GM12873 (cell line): ENCODE results near the gene CNNM3.

Source experiments
- TF ChIP-seq, protein P1 (sequence below): IDR thresholded peaks from 2 replicates; pipeline ENCODE4 v1.5.1; 2012; ENCODE audit warnings: low read depth, mild to moderate bottlenecking, moderate library complexity, low read length, control low read depth; ENCODE audit not compliant: insufficient read depth; ENCODE audit errors: missing control alignments

CNNM3 gene

DNA sequence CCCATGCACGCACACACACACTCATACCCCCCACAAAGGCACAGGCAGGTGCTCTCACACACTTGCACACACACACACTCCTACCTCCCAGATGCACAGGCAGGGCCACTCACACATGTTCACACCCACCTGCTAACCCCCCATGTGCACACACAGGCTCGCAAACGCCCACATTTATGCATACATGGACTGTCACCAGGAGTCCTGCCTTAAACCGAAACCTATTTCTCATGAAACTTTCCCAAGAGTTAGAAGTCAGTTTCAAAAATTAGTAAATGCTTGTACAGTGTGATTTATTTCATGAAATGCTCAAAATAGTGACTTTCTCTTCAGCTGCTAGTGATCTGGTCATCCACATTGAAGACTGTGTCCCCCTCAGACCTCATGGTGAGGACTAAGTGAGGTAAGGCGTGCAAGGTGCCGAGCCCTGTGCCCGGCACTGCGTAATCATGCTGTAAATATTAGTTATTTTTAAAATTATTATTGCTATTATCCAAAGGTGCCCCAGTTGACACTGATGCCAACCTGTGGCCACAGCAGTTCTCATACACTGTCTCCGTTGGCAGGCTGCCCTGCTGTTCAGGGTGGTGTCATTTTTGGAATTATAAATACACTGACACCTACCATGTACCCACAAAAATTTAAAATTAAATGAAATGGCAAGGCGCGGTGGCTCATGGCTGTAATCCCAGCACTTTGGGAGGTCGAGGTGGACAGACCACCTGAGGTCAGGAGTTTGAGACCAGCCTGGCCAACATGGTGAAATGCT lies 43.0 kb upstream of the CNNM3 start:
- TF ChIP-seq, protein P1, sequence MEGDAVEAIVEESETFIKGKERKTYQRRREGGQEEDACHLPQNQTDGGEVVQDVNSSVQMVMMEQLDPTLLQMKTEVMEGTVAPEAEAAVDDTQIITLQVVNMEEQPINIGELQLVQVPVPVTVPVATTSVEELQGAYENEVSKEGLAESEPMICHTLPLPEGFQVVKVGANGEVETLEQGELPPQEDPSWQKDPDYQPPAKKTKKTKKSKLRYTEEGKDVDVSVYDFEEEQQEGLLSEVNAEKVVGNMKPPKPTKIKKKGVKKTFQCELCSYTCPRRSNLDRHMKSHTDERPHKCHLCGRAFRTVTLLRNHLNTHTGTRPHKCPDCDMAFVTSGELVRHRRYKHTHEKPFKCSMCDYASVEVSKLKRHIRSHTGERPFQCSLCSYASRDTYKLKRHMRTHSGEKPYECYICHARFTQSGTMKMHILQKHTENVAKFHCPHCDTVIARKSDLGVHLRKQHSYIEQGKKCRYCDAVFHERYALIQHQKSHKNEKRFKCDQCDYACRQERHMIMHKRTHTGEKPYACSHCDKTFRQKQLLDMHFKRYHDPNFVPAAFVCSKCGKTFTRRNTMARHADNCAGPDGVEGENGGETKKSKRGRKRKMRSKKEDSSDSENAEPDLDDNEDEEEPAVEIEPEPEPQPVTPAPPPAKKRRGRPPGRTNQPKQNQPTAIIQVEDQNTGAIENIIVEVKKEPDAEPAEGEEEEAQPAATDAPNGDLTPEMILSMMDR = no peak

DNA sequence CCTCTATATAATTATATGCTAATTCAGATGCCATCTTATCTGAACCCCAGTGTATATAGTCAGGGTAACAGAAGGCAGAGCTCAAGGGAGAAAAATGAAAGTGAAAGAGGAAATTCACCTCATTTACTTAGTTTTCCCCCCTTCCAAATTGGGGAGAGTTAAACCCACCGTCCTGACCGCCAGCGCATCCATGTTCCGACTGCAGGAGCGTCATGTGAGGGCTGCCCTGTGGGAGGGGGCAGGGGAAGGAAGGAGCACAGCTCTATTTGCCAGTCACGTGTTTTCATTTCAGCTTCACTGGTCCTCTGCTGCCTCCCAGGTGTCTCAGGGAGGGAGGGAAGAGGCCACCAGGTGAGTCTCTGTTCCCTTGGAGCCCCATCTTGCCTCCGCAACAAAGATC lies 42.1 kb upstream of the CNNM3 start:
- TF ChIP-seq, protein P1 = no peak

DNA sequence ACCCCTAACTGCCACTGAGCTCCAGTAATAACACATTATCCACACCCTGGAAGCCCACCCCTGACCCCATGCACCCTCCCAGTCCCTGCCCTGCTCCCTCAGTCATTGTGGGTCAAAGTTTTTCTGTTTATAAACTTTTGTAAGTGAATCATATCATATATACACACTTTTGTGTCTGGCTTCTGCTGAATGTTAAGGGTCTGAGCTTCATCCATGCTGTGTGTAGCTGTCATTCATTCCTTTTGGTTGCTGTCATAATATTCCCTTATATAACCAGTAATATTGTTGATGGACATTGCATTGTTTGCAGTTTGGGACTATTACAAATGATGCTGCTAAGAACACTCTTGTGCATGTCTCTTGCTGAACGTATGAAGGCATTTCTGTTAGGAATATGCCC lies 40.9 kb upstream of the CNNM3 start:
- TF ChIP-seq, protein P1 = no peak

DNA sequence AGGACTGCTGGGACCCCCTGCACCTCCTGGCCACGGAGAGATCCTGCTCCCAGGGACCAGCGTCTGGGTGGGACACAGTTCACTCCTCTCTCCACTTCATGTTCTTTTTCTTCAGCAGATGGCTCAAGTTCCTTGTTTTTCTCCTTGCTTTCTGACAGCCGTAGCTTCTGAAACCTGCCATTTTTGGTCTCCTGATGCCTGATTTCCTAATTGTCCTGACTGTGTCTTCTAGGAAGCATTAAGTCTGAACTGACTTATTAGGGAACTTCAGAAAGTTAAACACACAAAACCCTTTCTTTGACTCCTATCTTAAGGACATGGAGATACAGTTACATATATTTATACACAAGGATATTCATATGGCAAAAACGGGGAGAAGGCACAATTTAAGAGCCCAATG lies 32.7 kb upstream of the CNNM3 start:
- TF ChIP-seq, protein P1 = no peak

DNA sequence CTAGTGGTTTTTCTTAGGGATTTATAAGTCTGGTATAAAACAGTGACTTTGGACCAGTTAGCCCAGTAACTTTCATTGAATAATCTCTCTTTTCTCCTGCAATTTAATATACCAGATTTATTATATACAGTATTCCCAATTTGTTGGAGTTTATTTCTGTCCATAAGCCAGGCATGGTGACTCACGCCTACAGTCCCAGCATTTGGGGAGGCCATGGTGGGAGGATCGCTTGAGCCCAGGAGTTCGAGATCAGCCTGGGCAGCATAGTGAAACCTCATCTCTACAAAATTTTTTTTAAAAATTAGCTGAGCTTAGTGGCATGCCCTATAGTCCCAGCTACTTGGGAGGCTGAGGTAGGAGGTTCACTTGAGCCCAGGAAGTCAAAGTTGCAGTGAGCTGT lies 28.7 kb upstream of the CNNM3 start:
- TF ChIP-seq, protein P1 = no peak

DNA sequence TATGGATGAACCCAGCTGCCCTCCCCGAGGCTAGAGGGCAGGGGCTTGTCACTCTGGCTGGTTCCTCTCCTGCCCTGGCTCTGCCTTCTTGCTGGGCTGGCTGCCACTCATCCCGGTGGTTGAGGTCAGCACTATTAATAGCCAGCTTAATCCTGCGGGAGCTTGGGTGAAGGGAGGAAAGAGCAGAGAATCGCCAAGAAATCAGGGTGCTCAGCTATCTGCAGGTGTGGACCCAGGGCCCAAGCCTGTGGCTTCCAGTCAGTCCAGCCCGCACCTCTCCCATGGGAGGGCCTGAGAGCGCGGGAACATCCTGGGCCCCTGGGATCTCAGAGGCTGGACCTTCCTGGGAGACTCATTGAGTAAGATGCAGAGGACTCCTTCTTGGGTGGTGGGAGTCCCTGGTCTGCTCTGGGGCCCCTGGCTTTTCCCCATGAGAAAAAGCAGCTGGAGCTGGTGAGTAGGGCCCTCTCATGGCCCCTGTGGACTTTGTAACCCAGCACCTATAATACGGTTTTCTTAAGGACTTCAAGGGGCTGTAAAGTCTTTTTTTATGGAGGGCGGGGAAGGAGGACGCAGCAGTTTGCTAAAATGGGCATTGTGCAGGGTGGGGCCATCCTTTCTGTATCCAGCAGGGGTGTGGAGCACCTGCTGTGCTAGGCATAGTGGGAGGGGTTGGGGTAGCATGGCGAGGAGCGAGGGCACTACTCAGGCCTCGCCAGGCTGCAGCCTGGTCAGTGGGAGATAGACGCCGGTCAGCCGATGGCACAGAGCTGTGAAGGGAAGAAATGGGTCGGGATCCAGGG lies 27.4 kb upstream of the CNNM3 start:
- TF ChIP-seq, protein P1 = no peak

DNA sequence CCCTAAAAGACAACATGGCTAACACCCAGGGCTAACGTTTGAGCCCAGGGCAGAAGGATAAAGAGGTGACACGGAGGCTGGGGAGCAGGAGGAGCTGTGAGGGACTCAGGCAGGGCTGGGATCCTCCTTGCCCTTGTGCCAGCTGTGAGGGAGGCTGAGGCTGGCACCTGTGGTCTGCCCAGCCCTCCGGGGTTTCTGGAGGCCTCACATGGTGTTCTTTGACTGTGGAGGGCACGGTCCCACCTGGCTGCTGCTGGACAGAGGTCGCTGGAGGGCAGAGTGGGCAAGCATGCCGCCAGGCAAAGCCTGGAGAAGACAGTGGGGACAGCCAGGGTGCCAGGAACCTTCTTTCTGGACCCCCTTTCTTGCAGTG lies 26.8 kb upstream of the CNNM3 start:
- TF ChIP-seq, protein P1 = no peak
